Keratinocyte (primary cell): Measurements from ENCODE around the gene TLCD3A. TPM values are rescaled to one million over a fixed set of nuclear protein-coding genes. Genes with fewer than 3 reads are reported as not detected.

ENCODE experiments used
- DNase-seq: peaks from one replicate; pipeline ENCODE4 v3.0.0-alpha.2; 2011; ENCODE audit warnings: low read depth, missing footprints, low spot score
- FAIRE-seq: peaks from 2 replicates; lab custom pipeline; 2011; peaks lifted over from hg19 to GRCh38; lab: Jason Lieb, UNC
- H2AFZ ChIP-seq: 2 replicates; pipeline ENCODE4 v1.6.0; 2012; ENCODE audit warnings: low read length, control low read depth, inconsistent platforms; ENCODE audit not compliant: control insufficient read depth
- H3K27ac ChIP-seq: 2 replicates; pipeline ENCODE4 v1.5.1; 2011; ENCODE audit warnings: low read length; ENCODE audit not compliant: control insufficient read depth, insufficient read depth
- H3K27me3 ChIP-seq: 3 replicates; pipeline ENCODE4 v1.6.0; 2011; ENCODE audit warnings: low read length; ENCODE audit not compliant: control insufficient read depth, insufficient read depth; ENCODE audit errors: extremely low read depth
- H3K36me3 ChIP-seq, 2 experiments: 2 replicates in 1 of 2; 3 replicates in 1 of 2; pipeline ENCODE4 v1.5.1; 2011; ENCODE audit warnings: low read length in 2 of 2, mild to moderate bottlenecking in 1 of 2; ENCODE audit not compliant: control insufficient read depth in 2 of 2, insufficient read depth in 2 of 2; ENCODE audit errors: extremely low read depth in 1 of 2
- H3K4me1 ChIP-seq: 3 replicates; pipeline ENCODE4 v1.5.1; 2011; ENCODE audit warnings: low read length; ENCODE audit not compliant: control insufficient read depth, insufficient read depth; ENCODE audit errors: extremely low read depth
- H3K4me2 ChIP-seq: 3 replicates; pipeline ENCODE4 v1.6.0; 2011; ENCODE audit warnings: low read depth, low read length; ENCODE audit not compliant: control insufficient read depth, insufficient read depth; ENCODE audit errors: extremely low read depth
- H3K4me3 ChIP-seq, 3 experiments: fragments of 200-600 bp in 1 of 3; sonication (generic) in 1 of 3; 2 replicates in 2 of 3; 3 replicates in 1 of 3; pipeline ENCODE4 v1.5.1; 2011 to 2016; ENCODE audit warnings: low read length in 3 of 3, mild to moderate bottlenecking in 3 of 3, control low read depth in 2 of 3, inconsistent platforms in 1 of 3, low read depth in 1 of 3, mixed read lengths in 1 of 3, mixed run types in 1 of 3, moderate library complexity in 1 of 3; ENCODE audit not compliant: control insufficient read depth in 2 of 3, insufficient read depth in 2 of 3; ENCODE audit errors: extremely low read depth in 1 of 3
- H3K79me2 ChIP-seq: 2 replicates; pipeline ENCODE4 v1.6.0; 2012; ENCODE audit warnings: low read length; ENCODE audit not compliant: control insufficient read depth, insufficient read depth
- H3K9ac ChIP-seq: 3 replicates; pipeline ENCODE4 v1.6.0; 2011; ENCODE audit warnings: low read length; ENCODE audit not compliant: control insufficient read depth, insufficient read depth; ENCODE audit errors: extremely low read depth
- H3K9me1 ChIP-seq: 3 replicates; pipeline ENCODE4 v1.6.0; 2011; ENCODE audit warnings: low read length; ENCODE audit not compliant: control insufficient read depth, insufficient read depth; ENCODE audit errors: extremely low read depth
- H3K9me3 ChIP-seq: 2 replicates; pipeline ENCODE4 v1.5.1; 2012; ENCODE audit warnings: low read depth, low read length; ENCODE audit not compliant: control insufficient read depth
- H4K20me1 ChIP-seq: 3 replicates; pipeline ENCODE4 v1.6.0; 2011; ENCODE audit warnings: low read length; ENCODE audit not compliant: control insufficient read depth, insufficient read depth; ENCODE audit errors: extremely low read depth
- EZH2 ChIP-seq: IDR thresholded peaks from one replicate; pipeline ENCODE4 v1.6.1; 2012; ENCODE audit warnings: inconsistent platforms, mild to moderate bottlenecking, low read length, moderate library complexity
- dilution Hi-C: fragments of 300-500 bp; cut with MboI; formaldehyde crosslinking; loops from one replicate; pipeline ENCODE4 v1.7.0; 2020; ENCODE audit warnings: low sequenced_read_pairs; ENCODE audit not compliant: extremely low pct_ligation_motif_present
- polyA plus RNA-seq, 5 experiments: library from polyadenylated mRNA; depleted of rRNA in 3 of 5; stranded (reverse) in 3 of 5; stranded (forward) in 1 of 5; unstranded in 1 of 5; fragments of >200 nt; gene quantifications; 1 replicate in 1 of 5; 2 replicates in 3 of 5; 3 replicates in 1 of 5; pipeline versions ENCODE4 v1.2.1 to v1.2.3, GENCODE V29; 2011 to 2012; ENCODE audit warnings: missing spikeins in 2 of 5, low read depth in 1 of 5, low replicate concordance in 1 of 5
- TF ChIP-seq, protein P1 (sequence below), 3 experiments: IDR thresholded peaks in 1 of 3; conservative IDR thresholded peaks in 1 of 3; optimal IDR thresholded peaks in 1 of 3; 2 replicates in 2 of 3; 3 replicates in 1 of 3; pipeline versions ENCODE3 to v1.5.1; 2011; ENCODE audit warnings: low read length in 3 of 3, mild to moderate bottlenecking in 3 of 3, moderate library complexity in 2 of 3, control low read depth in 1 of 3, inconsistent platforms in 1 of 3; ENCODE audit not compliant: insufficient read depth in 2 of 3; ENCODE audit errors: extremely low read depth in 1 of 3

Gene TLCD3A
- polyA plus RNA-seq, 1 donor (not counting 4 experiments of a cell fraction or from before 2014, with no cell fraction given) = 34.1 TPM

DNA sequence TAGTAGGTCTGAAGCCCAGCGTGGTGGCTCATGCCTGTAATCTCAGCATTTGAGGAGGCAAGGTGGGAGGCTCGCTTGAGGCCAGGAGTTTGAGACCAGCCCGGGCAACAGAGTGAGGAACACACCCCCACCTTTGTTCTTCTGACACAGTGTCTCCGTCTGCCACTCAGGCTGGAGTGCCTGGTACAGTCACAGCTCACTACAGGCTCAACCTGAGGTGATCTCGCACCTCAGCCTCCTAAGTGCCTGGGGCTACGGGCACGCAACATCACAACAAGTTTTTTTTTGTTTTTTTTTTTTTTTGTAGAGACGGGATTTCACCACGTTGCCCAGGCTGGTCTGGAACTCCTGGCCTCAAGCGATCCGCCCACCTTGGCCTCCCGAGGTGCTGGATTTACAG lies 6.7 kb upstream of the TLCD3A start:
- Histone ChIP-seq H3K9ac (peak overlapping the region; percentile 70), H4K20me1 (no peaks in the 10 kb centered on the region)
- no peak for DNase-seq

DNA sequence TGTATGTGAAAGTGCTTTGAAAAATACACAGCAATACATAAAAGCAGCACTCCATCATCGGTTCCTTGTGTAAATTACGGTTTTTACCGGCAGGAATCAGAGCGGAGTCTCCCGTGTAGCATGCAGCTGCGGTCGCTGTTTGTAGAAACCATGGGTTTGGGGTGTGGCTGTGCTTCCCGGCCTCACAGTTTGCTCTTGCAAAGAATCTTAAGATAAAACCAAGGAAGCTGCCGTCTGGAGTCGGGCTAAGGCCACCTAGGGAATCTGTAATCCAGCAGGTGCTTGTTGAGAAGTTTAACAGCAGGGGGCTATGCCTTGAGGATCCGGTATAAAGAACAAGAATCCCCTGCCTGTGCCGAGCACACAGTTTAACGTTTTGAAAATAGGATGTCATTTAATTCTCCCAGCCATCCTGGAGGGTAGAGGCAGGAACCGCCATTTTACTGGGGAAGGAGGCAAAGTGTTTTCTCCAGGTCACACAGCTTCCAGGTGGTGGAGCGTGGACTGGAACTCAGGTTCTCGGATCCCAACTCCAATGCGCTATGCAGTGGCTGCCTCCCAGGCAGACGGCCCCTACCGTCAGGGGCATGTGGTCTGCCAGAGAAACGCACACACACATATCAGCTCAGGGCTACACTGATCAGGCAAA lies 6.0 kb upstream of the TLCD3A start:
- no peaks in the 10 kb centered on the region for H3K9me3 ChIP-seq
- H3K9ac ChIP-seq = peak overlapping the region; percentile 70
- peaks cover 53% of the 10 kb centered on the region for H3K4me1 ChIP-seq
- dilution Hi-C loops = no loop called here
- TF ChIP-seq EZH2 = no peak
- TF ChIP-seq, protein P1, sequence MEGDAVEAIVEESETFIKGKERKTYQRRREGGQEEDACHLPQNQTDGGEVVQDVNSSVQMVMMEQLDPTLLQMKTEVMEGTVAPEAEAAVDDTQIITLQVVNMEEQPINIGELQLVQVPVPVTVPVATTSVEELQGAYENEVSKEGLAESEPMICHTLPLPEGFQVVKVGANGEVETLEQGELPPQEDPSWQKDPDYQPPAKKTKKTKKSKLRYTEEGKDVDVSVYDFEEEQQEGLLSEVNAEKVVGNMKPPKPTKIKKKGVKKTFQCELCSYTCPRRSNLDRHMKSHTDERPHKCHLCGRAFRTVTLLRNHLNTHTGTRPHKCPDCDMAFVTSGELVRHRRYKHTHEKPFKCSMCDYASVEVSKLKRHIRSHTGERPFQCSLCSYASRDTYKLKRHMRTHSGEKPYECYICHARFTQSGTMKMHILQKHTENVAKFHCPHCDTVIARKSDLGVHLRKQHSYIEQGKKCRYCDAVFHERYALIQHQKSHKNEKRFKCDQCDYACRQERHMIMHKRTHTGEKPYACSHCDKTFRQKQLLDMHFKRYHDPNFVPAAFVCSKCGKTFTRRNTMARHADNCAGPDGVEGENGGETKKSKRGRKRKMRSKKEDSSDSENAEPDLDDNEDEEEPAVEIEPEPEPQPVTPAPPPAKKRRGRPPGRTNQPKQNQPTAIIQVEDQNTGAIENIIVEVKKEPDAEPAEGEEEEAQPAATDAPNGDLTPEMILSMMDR (optimal IDR thresholded peaks at IDR 0.05 in 1 of 3, IDR thresholded peaks at IDR 0.05 in 1 of 3, conservative IDR thresholded peaks at IDR 0.05 in 1 of 3; ENCODE audit: extremely low read depth in 1 of 3, insufficient read depth in 2 of 3, low read length in 3 of 3) = no peak
- H3K4me3 ChIP-seq = peak overlapping the region in 1 of 3 experiments; percentile 58
- H2AFZ ChIP-seq = peak overlapping the region; percentile 56
- no peaks in the 10 kb centered on the region for H3K36me3 ChIP-seq
- DNase-seq (no peak), FAIRE-seq (peak; percentile 78)
- no peaks in the 10 kb centered on the region for H3K27me3 ChIP-seq
- H3K9me1 ChIP-seq = no peaks in the 10 kb centered on the region
- H3K4me2 ChIP-seq = peak overlapping the region; percentile 92
- H3K27ac ChIP-seq = peak overlapping the region; percentile 83
- H4K20me1 ChIP-seq = no peaks in the 10 kb centered on the region
- H3K79me2 ChIP-seq = no peaks in the 10 kb centered on the region

More for the DNA sequence above, 6.7 kb upstream of the TLCD3A start:
- no peaks in the 10 kb centered on the region for H3K79me2 ChIP-seq
- dilution Hi-C loops = no loop called here
- peak overlapping the region in 1 of 3 experiments; percentile 58 for H3K4me3 ChIP-seq
- H3K4me1 ChIP-seq = peaks cover 52% of the 10 kb centered on the region
- TF ChIP-seq EZH2 = no peak
- H3K36me3 ChIP-seq = no peaks in the 10 kb centered on the region
- no peaks in the 10 kb centered on the region for H3K9me3 ChIP-seq
- no peak overlapping the region for H2AFZ ChIP-seq
- no peaks in the 10 kb centered on the region for H3K27me3 ChIP-seq
- H3K27ac ChIP-seq = peak overlapping the region; percentile 83
- H3K9me1 ChIP-seq = no peaks in the 10 kb centered on the region
- FAIRE-seq = peak; percentile 73
- H3K4me2 ChIP-seq = peak overlapping the region; percentile 92
